Fibroblast of the conjunctiva (primary cell): ENCODE data around the gene CCDC13.

Source experiments
- DNase-seq: peaks from one replicate; pipeline ENCODE4 v3.0.0-alpha.2; 2010; ENCODE audit warnings: low read depth

The CCDC13 gene

GRCh38 chr3:42796332-42796885, 23.4 kb upstream of the CCDC13 start:
- no peak for DNase-seq

- DNase-seq: no peak
These were observed 22.6 kb upstream of the CCDC13 start for GRCh38 chr3:42795621-42796181.

- no peak for DNase-seq
These were observed 17.7 kb upstream of the CCDC13 start for GRCh38 chr3:42790714-42791229.

- no peak for DNase-seq
These were observed 13.6 kb upstream of the CCDC13 start for GRCh38 chr3:42786631-42787030.

- no peak for DNase-seq
These were observed 13.2 kb upstream of the CCDC13 start for GRCh38 chr3:42786212-42786611.

- peak; percentile 81 for DNase-seq
These were observed 8.0 kb upstream of the CCDC13 start for GRCh38 chr3:42780892-42781700.

- DNase-seq: no peak
These were observed 7.3 kb upstream of the CCDC13 start for GRCh38 chr3:42780398-42780797.

- DNase-seq: peak; percentile 91
These were observed 5.6 kb upstream of the CCDC13 start for GRCh38 chr3:42778644-42779043.

GRCh38 chr3:42773409-42773751, 327 bp upstream of the CCDC13 start:
- no peak for DNase-seq

- no peak for DNase-seq
These were observed 1.8 kb downstream of the CCDC13 start for GRCh38 chr3:42771271-42771670.

GRCh38 chr3:42769477-42770131, 3.4 kb downstream of the CCDC13 start:
- DNase-seq: no peak

- no peak for DNase-seq
These were observed 8.3 kb downstream of the CCDC13 start for GRCh38 chr3:42764561-42765295.

- DNase-seq: no peak
These were observed 8.9 kb downstream of the CCDC13 start for GRCh38 chr3:42764115-42764514.

GRCh38 chr3:42763021-42763420, 10.0 kb downstream of the CCDC13 start:
- DNase-seq: peak; percentile 55

- DNase-seq: peak; percentile 57
These were observed 10.9 kb downstream of the CCDC13 start for GRCh38 chr3:42762046-42762724.

GRCh38 chr3:42758126-42758525, 14.9 kb downstream of the CCDC13 start:
- DNase-seq: no peak

GRCh38 chr3:42756681-42757213, 16.3 kb downstream of the CCDC13 start:
- DNase-seq: no peak

- DNase-seq: peak; percentile 48
These were observed 17.1 kb downstream of the CCDC13 start for GRCh38 chr3:42755681-42756578.

GRCh38 chr3:42753757-42754156, 19.3 kb downstream of the CCDC13 start:
- DNase-seq: no peak

- no peak for DNase-seq
These were observed 20.1 kb downstream of the CCDC13 start for GRCh38 chr3:42752961-42753360.
